Measurements from ENCODE around the gene EPO. TPM values are rescaled to one million over a fixed set of nuclear protein-coding genes. Genes with fewer than 3 reads are reported as not detected.

The EPO gene
- total RNA-seq, 1 donor, result not detected

DNA sequence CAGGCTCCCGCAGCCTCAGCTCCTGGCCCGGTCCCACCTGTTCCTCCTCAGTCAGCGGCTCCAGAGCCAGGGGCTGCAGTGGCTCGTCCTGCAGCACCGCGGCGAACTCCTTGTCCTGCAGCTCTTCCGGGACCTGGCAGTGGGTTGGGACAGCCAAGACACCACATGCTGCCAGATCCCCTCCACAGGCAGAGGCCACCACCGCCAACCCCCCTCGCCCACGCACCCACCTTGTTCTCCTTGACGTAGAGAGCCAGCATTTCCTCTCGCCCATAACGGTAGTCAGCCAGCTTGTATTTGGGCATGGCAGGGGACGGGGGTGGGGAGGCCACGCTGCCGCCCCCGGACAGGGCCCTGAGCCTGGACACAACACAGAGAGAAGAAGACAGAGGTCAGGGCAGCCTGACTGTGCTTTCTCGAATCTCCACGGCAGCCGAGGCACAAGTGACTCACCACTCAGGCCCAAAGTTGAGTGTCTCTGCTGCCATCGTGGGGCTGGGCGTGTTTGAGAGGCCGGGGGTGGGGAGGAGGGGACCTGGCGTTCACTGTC lies 32.4 kb upstream of the EPO start:
- no peak overlapping the region for H3K4me3 ChIP-seq (ENCODE audit: low read depth, low read length)
- DNase-seq (ENCODE audit: low read depth), result peak; percentile 52
- TF ChIP-seq, protein P1, sequence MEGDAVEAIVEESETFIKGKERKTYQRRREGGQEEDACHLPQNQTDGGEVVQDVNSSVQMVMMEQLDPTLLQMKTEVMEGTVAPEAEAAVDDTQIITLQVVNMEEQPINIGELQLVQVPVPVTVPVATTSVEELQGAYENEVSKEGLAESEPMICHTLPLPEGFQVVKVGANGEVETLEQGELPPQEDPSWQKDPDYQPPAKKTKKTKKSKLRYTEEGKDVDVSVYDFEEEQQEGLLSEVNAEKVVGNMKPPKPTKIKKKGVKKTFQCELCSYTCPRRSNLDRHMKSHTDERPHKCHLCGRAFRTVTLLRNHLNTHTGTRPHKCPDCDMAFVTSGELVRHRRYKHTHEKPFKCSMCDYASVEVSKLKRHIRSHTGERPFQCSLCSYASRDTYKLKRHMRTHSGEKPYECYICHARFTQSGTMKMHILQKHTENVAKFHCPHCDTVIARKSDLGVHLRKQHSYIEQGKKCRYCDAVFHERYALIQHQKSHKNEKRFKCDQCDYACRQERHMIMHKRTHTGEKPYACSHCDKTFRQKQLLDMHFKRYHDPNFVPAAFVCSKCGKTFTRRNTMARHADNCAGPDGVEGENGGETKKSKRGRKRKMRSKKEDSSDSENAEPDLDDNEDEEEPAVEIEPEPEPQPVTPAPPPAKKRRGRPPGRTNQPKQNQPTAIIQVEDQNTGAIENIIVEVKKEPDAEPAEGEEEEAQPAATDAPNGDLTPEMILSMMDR (IDR thresholded peaks at IDR 0.05; ENCODE audit: insufficient read depth, low read depth, low read length), result no peak

DNA sequence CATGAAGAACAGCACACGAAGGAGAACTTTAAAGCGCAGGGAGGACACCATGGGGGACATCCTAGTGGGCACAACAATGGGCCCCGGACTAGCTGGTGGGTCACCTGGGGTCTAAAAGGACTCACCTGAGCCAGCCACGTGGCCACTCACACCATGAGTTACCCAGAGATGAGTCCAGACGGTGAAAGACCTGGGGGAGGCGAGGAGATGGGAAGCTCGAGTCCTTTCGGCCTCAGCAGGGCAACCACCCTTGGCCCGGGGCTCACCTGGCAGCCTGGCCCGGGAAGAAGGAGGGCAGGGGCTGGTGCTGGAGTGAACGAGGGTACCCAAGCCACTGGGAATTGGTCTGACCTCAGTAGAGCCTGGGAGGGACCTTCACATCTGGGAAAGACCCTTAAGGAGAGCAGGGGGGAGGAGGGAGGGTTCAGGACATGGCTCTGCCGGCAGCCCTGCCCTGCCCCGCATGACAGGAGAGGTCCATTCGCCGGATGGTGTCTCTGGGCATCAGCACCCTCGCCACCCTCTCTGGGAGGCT lies 31.9 kb upstream of the EPO start:
- DNase-seq (ENCODE audit: low read depth), result no peak
- TF ChIP-seq, protein P1 (IDR thresholded peaks at IDR 0.05; ENCODE audit: insufficient read depth, low read depth, low read length), result no peak
- no peak overlapping the region for H3K4me3 ChIP-seq (ENCODE audit: low read depth, low read length)

DNA sequence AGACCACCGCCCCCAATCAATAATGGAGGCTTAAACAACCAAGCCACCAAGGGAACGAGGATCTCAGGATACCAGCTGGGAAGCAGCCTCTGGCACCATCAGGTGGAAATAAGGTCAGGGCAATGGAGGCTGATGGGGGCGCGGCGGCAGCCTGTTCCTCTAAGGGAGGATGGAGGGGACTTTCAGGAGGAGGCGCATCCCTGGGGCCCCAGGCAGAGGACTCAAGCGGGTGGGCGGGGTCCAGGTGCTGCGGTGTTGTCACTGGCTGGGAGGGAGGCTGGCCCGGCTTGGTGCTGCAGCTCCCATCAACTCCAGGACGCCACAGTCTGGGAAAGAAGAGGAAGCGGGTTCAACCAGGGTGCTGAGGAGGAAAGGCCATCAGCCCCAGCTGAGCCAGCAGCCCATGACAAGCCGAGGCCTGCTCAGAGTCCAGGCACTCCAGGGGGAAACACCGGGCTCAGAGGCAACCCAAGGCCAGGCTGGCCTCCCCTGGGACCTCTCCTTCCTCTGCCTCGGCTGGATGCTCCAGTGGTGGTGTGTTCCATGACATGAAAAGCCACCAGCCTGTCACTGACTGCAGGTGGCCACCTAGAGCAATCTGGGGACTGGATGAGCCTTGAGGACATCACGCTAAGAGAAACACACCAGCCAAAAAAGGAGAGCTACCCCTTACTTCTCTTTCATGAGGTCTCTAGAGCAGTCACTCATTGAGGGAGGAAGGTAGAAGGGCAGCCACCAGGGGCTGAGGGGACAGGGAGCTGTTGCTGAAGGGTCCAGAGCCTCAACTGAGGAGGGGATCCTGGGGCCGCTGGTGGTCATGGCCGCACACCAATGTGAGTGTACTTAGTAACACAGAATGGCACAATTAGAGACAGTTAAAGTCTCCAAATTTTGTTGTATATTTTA lies 30.8 kb upstream of the EPO start:
- H3K4me3 ChIP-seq (ENCODE audit: low read depth, low read length), result no peak overlapping the region
- TF ChIP-seq, protein P1 (IDR thresholded peaks at IDR 0.05; ENCODE audit: insufficient read depth, low read depth, low read length), result no peak
- DNase-seq (ENCODE audit: low read depth), result no peak

DNA sequence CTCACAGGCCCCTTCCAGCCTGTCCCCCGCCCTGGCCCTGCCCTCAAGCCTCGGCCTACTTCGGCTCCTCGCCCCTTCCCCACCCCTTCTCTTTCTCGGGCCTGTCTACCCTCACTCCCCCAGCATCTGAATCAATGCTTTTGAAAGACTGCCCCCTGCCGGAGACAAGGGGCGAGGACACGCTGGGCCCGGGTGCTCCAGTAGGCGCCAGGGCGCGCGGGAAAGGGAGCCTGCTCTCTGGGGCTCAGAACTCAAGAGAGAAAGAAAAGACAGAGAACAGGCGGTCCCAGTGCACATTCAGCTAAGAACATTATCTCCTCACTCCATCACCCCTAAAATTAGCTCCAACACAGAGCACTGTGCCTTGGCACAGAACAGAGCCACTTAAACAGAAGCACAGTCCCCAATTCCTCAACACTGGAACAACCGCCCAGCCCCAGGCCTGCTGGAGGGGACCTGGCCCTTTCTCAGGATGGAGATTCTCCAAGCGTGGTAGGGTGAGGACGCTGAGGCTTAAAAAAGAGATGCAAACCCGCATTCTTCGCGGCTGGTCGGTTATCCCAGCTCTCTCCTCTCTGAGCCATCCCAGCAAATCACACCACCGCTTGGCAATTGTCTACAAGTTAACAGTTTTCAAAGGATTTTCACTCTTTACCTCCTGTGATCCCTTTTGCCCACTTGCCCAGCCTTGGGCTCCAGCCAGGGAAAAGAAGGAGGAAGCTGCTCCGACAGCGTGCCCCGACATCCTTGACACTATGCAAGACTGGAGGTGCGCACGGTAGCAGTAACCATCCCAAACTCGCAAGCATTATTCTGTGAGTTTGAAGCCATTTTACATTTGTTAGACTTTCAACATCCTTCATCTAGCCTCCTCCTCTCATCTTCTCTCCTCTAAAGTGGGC lies 28.3 kb upstream of the EPO start:
- peak; percentile 75 for DNase-seq (ENCODE audit: low read depth)
- peak overlapping the region; percentile 80 for H3K4me3 ChIP-seq (ENCODE audit: low read depth, low read length)
- TF ChIP-seq, protein P1 (IDR thresholded peaks at IDR 0.05; ENCODE audit: insufficient read depth, low read depth, low read length), result peak; percentile 93

DNA sequence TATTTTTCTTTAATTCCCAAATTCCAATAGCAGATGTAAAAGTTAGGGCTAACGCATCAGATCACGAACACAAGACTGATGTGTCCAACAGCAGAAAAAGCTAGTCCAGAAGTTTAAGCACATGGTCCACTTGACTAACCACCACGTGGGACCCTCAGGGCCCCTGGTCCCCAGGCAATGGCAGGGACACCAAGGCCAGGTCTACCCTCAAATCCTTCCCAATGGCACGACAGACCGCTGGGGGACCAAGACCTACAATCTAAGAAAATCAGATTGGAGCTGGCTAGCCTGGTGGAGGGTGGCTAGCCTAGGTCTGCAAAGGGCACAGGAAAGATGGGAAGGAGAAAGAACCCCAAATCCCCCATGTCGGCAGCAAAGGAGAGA lies 27.7 kb upstream of the EPO start:
- TF ChIP-seq, protein P1 (IDR thresholded peaks at IDR 0.05; ENCODE audit: insufficient read depth, low read depth, low read length), result no peak
- no peak for DNase-seq (ENCODE audit: low read depth)
- peak overlapping the region; percentile 80 for H3K4me3 ChIP-seq (ENCODE audit: low read depth, low read length)

DNA sequence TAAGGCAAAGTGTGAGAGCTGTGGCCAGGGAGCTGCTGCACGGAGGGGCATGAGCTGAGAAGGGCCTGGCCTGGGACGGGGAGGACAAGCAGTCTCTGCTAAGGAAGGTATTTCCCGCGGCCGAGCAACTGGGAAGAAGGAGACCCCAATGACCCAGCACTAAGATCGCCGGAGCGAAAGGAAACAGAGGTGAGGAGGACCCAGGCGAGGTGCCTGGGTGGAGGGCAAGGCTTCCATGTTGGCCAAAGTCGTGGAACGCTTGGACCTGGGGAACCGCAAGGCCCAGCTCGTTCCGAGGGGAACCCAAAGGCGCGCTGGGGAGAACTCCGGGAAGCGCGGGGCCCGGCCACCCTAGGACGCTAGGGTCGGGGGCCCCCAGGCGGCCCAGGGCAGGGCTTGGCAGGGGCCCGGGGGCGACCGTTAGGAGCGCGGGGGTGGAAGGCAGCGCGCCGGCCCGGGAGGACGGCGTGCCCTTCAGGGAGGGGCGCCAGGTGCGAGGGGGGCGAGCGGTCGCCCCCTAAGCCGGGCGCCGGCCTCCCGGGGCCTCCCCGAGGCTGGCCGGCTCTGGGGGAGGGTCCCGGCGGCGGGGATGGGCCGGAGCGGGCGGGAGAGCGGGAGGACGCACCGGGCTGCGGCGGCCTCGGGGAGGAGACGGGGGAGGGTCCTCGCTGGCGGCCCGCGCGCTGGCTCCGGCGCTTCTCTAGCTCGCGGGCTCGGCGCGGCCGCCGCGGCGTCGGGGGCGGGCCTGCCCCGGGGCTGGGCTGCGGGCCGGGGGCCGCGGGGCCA lies 26.8 kb upstream of the EPO start:
- peak overlapping the region; percentile 80 for H3K4me3 ChIP-seq (ENCODE audit: low read depth, low read length)
- no peak for DNase-seq (ENCODE audit: low read depth)
- TF ChIP-seq, protein P1 (IDR thresholded peaks at IDR 0.05; ENCODE audit: insufficient read depth, low read depth, low read length), result no peak

Measured in fibroblast of villous mesenchyme (primary cell).